NCI-H524 (cell line): Measurements from ENCODE around the gene RSPRY1.
"Not testable (repeated sequence)": the region's sequence is repeated elsewhere in the genome, so short reads cannot be mapped to it uniquely, and the experiment has no call there.

Experiments used
- DNase-seq, 2 experiments: peaks; one replicate each; lab custom pipeline; 2025; lab: John Stamatoyannopoulos, UW

RSPRY1 gene

DNA sequence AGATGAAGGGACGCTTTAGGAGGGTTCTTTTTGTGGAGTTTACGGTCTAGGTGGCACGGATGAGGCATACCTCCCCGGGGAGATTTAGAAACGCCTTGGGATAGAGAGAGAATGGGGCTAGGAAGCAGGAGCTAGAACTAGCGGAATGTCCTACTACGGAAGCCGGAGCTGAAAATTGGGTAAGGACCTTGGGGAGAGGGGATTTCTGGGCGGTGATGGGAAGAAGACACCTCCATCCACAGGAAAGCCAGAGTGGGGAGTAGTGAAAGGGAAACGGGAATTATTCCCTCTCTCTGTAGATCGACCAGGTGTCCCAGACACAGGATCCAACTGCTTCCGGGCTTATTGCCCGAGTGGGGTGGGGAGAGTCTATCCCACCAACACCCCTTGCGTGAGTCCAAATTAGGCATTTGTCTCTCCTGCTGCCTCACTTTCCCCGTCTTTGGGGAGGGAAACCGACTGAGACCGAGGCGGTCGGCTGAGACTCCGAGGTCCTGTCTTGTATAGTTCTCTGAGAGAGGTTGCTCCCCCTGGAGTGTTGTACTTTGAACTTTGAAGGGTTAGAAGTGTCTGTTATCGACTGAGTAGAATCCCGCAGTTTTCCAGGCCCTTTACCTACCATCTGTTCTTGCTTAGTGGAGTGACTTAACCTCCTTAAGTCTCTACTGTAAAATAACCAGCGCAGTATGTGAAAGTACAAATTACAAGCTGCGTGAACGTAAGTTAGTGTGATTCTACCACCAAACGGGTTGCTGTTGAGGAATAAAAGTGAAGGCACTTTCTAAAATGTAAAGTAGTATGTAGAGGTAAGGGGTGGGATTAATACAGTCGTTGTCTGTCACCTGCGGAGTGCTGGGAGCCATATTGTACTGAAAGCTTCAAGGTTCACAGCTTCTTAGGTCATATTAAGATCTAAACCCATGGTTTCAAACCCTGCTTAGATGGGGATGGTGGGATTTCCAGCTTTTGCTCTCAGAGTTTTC, 1.0 kb downstream of the RSPRY1 start:
- DNase-seq, result peak; percentile 73 to 79

DNA sequence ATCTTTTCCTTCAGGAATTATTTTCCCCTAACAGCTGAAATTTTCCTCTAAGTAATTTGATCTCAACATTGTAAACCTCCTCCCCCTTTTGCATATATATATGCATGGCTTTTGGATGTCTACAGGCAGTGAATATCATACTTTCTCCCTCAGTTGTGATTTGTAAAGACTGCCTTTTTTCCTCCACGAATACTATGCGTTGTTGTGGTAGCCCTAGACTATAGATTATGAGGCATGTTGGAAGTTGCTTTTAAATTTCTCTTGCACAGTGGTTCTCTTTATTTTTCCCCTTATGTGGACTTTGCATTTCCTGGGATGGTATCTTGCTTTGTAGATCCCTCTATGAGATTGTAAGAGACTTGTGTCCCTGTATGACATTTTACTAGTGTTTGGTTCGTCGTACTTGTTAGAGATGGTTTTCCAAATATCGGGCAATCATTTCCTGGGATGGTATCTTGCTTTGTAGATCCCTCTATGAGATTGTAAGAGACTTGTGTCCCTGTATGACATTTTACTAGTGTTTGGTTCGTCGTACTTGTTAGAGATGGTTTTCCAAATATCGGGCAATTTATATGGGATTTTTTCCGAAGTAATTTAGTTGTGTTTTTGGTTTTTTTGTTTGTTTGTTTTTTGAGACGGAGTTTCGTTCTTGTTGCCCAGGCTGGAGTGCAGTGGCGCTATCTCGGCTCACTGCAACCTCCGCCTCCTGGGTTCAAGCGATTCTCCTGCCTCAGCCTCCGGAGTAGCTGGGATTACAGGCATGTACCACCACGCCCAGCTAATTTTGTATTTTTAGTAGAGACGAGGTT, 2.0 kb downstream of the RSPRY1 start:
- DNase-seq, result not testable (repeated sequence)

DNA sequence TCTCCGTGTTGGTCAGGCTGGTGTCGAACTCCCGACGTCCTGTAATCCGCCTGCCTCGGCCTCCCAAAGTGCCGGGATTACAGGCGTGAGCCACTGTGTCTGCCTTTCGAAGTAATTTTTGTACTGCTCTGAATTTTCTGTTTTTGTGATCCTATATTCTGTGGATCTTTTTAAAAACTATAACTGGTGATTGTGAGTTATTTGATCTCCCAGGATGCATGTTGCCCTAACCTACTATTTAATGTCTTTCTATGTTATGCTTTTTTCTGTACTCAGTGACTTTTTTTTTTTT, 2.5 kb downstream of the RSPRY1 start:
- DNase-seq, result no peak

DNA sequence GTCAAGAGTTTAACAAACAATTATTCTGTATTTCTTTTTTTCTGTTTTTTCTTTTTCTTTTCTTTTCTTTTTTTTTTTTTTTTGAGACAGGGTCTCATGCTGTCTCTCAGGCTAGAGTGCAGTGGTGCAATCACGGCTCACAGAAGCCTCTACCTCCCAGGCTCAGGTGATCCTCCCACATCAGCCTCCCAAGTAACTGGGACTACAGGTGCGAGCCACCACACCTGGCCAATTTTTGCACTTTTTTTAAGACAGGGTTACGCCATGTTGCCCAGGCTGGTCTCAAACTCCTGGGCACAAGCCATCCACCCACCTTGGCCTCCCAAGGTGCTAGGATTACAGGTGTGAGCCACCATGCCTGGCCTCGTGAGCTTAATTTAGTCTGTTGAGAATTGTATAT, 3.4 kb downstream of the RSPRY1 start:
- DNase-seq, result not testable (repeated sequence)

DNA sequence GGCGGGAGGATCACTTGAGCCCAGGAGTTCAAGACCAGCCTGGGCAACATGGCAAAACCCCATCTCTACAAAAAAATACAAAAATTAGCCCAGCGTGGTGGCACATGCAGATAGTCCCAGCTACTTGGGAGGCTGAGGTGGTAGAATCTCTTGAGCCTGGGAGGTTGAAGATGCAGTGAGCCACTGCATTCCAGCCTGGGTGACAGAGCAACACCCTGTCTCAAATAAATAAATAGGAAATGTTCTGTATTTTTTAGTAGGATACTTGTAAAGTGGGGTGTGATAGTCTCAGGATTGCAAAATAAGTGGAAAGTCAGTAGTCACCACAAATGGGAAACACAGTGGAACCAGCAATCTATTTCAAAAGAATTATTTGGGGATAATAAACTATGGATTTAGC, 4.0 kb downstream of the RSPRY1 start:
- no peak for DNase-seq

DNA sequence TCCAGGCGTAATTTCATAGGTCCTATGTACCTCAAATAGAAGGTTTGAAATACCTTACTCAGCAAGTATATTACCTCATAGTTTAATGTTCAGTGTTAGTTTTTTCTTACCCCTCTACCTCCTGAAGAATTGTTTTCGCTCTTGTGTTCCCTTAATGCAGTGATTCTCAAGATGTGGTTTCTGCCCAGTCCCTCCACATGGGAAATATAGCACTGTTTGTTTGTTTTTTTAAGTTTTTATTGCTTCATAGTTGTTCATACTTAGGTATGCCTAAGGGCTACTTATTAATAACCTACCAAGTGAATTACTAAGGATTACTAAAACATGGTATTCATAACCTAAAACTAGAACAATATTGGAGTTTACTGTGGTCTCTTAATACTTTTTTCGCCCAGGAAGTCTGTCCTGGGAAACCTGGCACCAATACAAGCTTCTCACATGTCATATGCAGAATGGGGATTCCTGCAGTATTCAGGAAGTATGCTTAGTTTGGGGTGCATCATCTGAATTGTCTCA, 5.0 kb downstream of the RSPRY1 start:
- DNase-seq, result no peak

DNA sequence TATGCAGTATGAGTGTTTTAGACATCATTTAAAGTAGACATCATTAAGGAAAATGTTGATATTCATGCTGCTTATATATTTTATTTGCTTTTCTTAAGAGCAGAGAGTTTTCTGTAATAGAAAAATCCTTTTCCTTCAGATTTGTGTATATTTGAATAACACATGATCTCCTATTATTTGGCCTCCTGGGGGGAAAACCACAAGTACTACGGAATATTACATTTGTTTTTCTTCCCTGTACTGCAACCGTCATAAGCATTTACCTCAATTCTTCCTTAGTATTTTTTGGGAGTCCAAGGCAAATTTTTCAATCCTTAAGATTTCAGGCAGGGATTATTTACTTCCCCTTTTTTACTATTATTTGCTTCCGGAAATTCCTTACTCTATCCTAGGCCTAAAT, 6.0 kb downstream of the RSPRY1 start:
- DNase-seq, result no peak

DNA sequence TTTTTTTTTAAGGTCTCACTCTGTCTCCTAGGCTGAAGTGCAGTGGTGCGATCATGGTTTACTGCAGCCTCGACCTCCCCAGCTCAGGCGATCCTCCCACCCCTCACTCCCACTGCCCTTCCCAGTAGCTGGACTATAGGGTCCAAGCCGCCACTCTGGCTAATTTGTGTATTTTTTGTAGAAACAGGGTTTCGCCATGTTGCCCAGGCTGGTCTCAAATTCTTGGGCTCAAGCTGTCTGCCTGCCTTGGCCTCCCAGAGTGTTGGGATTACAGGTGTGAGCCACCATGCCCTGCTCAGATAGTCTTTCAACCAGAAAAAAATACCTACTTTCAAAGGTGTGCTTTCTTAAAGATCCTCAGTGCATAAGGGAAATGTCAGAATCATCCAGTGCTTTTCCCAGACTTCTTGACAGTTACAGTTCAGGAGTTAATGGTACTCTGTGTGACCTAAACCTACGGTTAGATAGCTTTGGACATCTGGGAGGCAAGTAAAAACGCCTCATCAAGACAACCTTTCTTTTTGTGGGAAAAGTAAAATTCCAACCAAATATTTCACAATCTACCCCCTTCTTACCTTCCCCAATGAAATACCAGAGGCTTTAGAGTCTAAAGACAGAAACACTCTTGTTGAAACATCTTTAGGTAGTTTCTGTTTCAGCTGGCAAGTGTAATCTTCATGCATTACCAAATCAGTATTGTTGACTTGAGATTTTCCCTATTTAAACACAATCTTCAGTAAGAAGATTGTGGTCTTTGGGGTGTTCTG, 6.8 kb downstream of the RSPRY1 start:
- DNase-seq, result no peak

DNA sequence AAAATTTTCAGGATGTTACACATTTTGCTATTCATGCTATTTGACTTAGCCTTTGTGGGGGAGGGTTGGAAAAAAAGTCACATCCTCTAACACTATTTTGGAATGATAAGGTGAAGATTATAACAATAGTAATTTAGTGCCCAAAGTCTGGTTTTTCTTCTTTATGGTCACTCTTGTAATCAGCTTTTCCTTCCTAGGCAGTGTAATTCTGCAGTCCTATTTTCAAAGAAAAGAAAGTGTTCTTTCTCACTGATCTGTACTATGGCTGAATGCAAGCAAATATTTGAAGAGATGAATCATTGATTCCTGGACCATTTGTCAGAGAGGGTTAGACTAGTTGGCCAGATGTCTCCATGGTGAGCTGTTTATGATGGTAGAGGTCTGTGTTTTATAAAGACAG, 8.4 kb downstream of the RSPRY1 start:
- peak in 1 of 2 experiments; percentile 12 for DNase-seq

DNA sequence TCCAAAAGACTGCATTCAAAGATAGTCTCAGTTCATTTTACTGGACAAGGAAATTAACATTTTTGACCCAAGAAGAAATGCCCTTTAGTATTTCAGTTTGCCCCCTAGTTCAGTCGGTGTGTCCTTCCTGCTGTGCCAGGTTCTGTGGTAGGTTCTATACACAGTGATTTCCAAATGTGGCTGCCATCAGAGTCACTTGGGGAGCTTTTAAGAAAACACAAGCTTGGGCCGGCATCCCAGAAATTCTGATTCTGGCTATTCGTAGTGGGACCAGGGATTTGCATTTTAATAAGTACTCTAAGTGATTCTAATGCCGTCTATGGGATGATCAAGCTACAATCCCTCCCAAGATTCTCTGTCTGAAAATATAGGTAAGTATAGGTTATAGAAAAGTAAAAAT, 10.2 kb downstream of the RSPRY1 start:
- no peak for DNase-seq

DNA sequence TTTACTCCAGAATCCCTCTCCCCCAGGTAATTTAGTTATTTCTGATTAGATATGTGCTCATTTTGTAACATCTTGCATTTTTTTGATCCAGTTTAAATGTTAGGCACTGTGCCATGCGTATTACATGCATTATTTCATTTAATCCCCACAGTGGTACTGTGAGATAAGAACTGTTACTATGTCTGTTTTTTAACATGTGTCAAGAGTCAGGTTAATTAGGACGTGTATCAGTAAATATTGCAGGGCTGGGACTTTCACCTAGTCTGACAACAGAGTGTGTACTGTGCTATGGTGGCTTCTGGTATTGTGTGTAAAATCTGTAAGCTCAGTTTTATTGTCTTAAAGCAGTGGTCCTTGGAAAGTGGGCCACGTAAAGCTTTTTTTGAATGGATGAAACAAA, 10.6 kb downstream of the RSPRY1 start:
- DNase-seq, result no peak

DNA sequence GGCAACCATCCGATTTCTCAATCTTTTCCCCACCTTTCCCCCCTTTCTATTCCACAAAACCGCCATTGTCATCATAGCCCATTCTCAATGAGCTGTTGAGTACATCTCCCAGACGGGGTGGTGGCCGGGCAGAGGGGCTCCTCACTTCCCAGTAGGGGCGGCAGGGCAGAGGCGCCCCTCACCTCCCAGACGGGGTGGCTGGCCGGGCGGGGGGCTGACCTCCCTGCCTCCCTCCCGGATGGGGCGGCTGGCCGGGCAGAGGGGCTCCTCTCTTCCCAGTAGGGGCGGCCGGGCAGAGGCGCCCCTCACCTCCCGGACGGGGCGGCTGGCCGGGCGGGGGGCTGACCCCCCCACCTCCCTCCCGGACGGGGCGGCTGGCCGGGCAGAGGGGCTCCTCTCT, 14.2 kb downstream of the RSPRY1 start:
- not testable (repeated sequence) for DNase-seq

DNA sequence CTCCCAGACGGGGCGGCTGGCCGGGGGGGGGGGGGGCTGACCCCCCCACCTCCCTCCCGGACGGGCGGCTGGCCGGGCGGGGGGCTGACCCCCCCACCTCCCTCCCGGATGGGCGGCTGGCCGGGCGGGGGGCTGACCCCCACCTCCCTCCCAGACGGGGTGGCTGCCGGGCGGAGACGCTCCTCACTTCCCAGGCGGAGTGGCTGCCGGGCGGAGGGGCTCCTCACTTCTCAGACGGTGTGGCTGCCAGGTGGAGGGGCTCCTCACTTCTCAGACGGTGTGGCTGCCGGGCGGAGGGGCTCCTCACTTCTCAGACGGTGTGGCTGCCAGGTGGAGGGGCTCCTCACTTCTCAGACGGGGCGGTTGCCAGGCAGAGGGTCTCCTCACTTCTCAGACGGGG, 14.8 kb downstream of the RSPRY1 start:
- DNase-seq, result not testable (repeated sequence)

DNA sequence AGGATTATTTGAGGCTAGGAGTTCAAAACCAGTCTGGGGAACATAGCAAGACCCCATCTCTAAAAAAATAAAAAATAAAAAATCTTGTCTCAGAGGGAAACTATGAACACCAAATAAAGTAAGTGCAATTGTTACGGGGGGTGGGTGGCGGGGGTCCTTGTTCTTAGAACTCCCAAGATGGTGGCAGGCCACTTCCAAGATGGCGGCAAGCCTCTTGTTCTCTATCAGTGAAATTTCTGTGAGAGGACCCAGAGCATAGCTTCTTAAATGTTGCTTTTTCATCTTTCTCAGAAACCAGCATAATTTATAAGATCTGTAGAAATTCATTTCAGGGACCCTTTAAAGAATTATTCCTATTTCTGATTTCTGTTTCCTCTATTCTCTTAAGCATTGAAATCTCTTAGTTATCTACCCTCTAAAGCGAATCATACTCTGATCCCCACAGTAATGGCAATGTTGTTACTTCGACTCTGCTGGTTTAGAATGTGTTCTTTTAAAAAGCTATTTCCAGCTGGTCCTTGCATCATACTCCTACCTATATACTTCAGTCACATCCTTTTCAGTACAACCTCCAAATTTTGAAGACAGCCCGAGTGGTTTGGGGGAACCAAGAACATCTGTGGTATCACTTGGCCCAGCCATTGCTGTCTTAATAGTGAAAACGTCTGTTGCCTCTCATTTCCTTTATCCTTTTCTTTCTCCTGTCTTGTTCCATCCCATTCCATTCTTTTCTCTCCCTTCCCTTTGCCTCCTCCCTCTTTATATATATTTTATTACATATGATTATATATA, 16.2 kb downstream of the RSPRY1 start:
- no peak for DNase-seq

DNA sequence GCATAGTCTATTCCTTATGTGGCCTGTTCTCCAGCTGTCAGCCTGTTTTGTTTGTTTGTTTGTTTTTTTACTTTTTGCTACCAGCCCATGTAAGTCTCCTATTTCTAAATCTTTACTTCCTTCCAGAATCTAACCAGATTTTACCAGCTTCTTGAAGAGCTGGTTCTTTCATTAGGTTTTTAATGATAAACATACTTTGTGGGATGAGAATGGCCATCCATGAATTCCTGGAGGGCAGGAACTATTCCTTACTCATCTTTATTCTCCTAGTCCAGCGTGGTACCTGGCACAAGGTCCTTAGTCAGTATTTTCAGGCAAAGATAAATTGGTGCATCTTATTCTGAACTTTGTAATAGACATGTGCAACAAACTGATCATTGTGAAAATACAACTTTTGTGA, 17.3 kb downstream of the RSPRY1 start:
- DNase-seq, result no peak

DNA sequence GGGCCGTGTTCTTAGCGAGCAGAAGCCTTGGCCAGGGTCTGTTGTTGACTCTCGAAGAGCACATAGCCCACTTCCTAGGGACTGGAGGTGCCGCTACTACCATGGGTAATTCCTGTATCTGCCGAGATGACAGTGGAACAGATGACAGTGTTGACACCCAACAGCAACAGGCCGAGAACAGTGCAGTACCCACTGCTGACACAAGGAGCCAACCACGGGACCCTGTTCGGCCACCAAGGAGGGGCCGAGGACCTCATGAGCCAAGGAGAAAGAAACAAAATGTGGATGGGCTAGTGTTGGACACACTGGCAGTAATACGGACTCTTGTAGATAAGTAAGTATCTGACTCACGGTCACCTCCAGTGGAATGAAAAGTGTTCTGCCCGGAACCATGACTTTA, 18.5 kb downstream of the RSPRY1 start:
- no peak for DNase-seq

DNA sequence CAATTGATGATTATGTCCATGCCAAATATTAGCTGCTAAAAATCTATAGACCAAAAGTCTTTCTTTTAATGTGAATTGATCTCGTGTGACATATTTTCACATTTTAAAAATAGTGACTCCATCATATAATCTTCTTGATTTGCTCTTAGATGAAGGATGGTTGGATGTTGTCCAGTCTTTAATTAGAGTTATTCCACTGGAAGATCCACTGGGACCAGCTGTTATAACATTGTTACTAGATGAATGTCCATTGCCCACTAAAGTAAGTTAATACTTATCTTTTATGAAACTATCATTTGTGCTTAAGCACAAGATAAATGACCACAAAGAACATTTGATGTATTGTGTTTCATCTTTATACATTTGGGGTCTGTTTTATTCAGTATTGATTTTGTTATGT, 22.8 kb downstream of the RSPRY1 start:
- no peak for DNase-seq

DNA sequence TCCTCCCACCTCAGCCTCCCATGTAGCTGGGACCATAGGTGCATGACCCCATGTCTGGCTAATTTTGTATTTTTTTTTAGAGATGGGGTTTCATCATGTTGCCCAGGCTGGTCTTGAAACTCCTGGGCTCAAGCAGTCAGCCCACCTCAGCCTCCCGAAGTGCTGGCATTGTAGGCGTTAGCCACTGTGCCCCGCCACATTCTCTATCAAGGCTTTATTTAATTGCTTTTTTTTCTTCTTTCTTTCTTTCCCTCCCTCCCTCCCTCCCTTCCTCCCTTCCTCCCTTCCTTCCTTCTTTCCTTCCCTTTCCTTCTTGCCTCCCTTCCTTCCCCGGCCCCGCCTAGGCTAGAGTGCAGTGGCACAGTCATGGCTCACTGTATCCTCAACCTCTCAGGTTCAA, 23.7 kb downstream of the RSPRY1 start:
- no peak for DNase-seq

DNA sequence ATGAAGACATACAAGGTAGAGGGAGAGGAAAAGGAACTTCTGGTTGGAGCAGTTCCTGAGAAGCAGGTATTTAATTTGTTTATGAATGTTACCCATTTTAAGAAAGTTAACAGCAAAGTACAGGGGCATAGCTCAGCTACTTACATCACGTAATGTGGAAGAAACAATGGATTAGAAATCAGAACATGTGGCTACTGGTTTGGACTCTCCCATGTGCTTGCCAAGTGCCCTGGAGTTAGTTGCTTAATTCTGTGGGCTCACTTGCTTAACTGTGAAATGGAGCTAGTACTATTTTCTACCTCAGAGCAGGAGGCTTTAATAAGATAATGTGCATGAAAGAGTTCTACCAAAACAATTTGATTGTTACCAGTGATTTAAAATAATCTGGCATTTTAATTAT, 27.3 kb downstream of the RSPRY1 start:
- DNase-seq, result no peak

DNA sequence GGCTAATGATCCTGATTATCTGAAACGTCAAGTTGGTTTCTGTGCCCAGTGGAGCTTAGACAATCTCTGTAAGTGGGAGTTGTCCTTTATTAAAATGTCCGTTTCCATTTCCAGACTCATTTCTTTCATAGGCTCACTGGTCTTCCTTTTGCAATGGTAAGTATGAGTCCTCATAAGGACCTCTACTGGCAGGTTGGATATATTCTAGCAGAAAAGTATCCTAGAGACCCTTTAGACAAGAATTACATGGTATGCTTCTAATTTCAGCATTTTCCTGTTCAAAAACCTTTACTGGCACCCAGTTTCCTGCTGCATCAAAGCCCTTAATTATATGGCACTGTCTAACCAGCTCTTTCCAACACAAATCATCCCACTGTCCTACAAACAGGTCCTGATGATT, 30.8 kb downstream of the RSPRY1 start:
- no peak for DNase-seq

DNA sequence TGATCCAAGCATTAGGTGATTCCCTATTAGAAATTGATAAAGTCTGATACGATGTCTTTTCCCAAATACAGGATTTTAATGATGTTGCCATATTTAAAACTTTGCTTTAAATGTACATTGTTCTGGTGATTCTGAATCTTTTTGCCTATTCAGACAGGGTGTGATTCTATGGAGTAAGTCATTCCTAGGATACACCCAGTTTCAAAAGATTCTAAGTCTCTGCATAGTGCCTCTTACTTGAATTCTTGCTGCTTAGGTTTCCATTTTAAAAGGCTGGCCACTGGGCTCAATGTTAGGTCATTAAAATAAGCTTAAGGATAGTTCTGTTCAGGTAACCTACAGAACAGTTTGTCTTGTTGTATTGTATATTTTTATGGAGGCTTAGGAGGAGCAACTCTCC, 36.9 kb downstream of the RSPRY1 start:
- no peak for DNase-seq
